NCI-H2196 treated with DMSO at 0.1 percent for 48 hours (cell line): Measurements from ENCODE around the gene DIPK1B.

ENCODE experiments used
- DNase-seq: peaks from one replicate; lab custom pipeline; 2025; ENCODE audit not compliant: unreplicated experiment; lab: John Stamatoyannopoulos, UW

Gene DIPK1B

DNA sequence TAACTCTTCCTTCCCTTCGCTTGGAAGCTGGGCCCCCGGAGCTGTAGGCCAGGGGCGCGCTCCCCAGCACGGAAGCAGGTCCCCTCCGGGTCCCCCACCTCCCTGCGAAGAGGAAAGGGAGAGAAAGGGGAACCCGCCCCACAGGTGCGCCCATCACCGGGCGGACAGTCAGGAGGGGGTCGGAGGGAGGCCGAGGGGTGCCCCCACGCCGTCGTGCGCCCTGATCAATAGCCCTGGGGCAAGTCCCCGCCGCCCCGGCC is 25.9 kb upstream of the DIPK1B start:
- DNase-seq, result no peak

DNA sequence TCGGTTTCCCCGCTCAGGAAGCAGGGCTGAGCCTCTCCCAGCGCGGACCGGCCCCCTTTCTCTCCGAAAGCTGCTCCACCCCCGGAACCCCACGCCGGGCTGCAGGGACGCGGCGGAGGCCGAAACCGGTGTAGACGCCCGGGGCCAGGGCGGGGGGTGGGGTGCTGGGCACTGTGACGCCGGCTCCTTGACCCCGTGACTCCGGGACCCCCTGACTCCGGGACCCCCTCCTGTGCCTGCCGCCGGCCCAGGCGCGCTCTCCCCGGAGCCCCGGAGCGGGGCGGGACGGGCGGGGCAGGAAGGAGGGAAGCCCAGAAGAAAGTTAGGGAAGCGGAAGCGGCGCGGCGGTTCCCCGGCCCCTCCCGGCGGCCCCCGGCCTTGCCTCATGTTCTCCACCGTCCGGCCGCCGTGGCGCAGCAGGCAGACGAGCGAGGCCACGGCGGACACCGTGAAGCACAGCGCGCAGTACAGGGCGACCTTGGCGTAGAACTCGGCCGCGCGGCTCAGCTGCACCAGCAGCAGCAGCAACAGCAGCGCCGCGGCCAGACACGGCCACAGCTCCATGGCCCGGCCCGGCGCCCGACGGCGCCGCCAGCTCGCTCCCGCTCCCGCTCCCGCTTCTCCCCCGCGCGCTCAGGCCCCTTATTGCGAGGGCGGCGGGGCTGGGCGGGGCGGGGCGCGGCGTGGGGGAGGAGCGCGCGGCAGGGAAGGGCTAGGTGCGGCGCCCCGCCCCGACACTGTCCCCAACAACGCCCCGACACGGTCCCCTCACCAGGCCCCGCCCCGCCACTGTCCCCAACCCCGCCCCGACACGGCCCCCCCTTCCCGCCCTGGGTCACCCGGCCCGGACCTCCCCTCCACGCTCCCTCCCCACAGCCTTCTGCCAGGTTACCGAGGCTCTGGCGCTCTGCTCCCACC is 25.3 kb upstream of the DIPK1B start, which contains the start of gene AGPAT2:
TSS of gene AGPAT2 (minus strand) at position 664 of the 918 bp plus-strand sequence. CDS start at position 564, 100 bp downstream.
- DNase-seq, result peak; percentile 33

DNA sequence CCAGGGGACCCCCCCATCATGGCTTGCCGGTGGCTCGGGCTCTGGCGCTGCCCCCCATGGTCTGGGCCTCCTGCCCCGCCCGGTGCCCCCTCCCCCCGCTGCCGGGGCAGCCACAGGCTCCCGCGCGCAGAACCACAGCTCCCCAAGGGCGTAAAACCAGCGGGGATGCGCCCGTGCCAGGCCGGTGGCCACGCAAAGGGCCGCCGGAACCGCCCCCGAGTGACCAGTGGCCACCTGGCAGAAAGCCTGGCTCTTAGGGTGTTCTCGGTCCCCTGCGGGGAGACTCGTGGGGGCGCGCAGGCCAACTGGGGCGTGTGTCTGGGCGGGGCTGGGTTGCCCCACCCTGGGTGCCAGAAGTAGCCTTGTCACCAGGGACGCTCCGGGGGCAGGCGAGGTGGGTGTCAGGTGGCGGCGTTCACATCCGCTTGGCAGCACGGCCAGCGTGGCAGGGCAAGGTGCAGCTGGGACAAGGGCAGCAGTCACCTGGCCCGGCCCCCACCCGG is 24.6 kb upstream of the DIPK1B start:
- no peak for DNase-seq

DNA sequence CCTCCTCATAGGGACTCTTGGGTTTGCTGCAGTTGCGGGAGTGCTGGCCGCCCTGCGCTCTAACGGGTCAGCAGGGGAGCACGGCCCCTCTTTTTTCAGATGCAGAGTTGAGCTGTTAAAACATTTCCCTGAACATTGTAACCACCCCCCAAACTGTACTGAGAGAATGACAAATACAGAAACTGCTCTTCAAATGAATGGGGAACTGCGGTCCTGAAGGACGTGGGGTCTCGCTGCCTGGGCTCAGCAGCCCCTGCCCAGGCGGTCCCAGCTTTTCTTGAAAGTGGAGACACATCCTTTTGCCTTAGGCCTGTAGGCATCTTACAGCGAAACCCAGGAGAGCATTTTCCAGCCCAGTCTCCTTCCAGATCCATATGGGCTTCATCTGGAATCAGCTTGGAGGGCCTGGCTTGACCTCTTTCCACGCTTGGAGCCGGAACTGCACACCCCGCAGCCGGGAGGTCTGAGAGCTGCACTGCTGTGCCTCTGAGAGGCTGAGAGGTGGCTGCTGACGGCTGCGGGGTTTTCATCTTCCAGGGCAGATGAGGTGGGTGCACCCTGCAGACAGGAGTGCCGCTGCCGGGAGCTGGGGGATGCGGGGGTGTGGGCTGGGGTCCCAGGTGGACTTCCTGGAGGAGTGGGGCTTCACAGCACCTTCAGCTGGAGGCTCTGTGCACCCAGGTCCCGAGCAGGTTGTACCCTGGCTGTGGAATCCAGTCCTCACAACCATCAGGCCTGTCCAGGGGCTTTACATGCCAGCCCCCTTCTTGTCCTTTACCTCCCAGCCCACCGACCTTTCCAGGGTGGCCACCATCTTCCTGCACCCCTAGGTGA is 23.9 kb upstream of the DIPK1B start:
- no peak for DNase-seq

DNA sequence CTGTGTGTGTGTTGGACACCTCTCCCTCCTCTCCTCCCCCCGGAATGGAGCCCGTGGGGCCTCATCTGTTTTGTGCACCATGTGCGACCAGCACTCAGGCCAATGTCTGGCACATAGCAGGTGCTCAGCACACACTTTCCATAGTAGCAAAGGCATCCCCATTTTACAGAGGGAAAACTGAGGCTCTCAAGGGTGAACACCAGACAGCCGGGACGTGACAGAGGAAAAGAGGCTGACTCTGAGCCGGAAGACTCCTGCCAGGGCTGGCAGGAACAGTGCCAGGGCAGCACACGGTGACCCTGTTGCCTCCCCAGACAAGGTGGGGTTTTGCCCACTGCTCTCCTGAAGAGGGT is 23.3 kb upstream of the DIPK1B start:
- DNase-seq, result no peak

DNA sequence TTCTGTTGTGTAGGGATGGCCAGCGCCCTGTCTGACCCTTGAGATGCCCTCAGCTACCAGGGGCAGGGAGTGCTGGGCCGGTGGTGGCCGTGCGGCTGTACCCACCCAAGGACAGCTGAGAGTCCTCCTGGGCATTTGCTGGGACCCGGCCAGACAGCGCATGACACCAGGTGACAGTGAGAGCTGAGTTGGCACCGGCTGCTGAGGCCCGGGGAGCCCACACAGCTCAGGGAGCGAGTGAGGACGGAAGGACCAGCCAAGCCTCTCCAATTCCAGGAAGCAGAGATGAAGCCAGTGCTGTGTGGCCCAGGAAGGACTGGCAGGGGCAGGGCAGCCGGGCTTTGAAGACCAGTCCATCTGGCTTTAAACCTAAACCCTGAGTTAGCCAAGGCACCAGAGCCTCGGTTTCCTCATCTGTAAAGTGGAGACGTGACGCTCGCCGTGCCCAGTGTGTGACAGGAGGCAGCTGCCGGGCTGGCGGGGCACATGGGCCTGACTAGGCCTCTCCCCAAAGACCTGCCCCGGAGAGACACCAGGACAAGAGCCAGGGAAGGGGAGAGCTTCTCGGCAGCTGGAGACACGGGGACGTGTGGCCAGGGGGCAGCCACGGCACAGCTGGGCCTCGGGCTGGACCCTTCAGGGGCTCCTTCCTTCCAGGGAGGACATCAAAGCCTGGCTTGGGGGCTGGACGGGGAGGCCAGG is 22.1 kb upstream of the DIPK1B start:
- DNase-seq, result peak; percentile 33

DNA sequence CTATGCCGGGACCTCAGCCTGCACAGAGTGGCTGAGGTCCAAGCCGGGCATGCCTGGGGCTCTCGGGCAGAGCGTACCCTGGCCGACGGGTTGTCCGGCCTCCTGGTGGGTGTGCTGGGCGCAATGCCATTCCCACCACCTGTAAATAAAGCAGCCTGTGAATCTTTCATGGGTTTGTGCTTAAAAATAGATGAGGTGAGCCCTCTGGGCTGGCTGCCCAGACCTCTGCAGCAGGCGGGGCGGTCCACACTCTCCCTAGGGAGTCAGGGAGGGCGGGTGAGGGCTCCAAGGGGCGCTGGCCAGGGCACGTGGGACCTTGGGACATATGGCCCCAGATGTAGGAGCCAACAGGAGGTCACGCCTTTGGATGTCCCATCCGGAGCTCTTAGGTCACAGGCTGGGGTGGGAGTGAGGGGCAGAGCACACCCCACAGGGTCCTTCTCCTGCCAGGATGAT is 21.5 kb upstream of the DIPK1B start:
- DNase-seq, result peak; percentile 91

DNA sequence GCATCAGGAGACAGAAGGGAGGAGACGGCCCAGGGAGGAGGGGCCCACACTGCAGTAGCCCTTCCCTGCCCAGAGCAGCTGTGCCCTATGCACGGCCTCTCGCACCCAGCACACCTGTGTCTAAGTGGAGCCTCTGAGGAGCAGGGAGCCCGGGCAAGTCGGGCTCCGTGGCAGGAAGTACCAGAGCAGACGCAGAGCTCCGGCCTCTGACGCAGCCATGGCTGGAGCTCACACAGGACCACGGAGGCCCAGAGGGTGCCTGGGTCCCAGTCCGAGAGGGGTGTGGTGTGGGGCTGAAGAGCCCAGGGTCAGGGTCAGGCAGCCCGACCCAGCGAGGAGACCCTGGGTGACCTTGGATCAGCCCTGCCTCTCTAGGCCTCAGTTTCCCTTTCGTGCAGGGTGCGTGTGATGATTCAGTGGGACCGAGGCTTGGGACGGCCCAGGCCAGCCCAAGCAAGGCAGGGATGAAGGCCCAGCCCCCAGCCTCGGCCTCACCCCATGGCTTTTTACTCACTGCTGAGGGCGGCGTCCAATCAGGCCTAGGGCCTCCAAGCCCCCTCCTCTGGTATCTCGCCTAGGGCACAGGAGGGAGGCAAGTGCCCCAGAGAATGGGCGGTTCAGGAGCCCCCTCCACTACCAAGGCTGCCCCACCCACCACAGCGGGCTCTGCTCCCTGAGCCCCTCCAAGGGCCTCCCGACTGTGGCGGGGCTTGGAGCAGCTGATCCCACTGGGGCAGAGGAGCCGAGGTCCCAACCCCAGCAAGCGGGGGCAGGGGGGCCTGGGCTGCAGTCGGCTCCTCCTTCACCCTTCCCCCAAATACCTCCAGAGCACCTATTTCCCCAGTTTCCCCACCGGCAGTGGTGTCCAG is 20.8 kb upstream of the DIPK1B start:
- DNase-seq, result peak; percentile 88

DNA sequence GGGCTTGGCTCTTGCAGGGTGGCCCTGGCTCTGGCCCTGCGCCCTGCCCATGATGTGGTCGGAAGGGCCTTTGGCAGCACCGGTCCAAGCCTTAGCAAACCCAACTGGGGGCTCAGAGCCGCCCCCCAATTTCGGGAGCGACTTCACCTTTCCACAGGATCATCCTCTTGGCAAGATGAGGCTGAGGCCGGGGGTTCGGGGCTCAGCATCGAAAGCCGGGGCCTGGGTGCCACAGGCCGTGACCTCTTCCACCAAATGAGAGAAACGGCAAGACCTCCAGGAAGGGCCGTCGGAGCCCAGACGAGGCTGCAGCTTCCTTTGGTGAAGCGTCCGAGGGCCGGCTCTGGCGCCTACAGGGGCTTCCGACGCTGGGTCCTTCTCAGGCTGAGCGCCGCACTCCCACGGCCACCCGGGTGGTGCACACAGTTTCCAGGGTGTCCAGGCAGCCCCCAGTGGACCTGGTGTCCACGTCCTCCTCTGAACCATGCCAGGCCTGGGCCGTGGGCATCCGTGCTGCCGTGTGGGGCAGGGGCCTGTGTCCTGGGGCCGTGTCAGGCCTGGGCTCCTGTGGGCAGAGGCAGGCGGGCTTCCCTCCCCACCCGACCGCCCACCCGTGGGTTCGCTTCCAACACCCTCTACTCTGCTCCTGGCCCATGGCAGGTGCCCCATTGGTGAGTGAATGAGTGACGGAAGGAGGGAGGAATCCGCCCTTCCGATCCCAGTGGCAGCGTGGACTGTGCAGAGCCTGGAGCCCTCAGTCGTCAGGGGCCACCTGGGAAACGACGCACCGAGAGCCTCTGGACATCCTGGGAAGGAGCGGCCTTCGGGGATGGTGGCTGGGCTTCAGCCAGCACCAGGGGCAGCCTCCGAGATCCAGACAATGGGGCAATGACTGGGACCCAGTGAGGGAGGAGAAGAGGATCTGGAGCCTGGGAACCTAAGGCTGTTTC is 19.9 kb upstream of the DIPK1B start:
- DNase-seq, result no peak

DNA sequence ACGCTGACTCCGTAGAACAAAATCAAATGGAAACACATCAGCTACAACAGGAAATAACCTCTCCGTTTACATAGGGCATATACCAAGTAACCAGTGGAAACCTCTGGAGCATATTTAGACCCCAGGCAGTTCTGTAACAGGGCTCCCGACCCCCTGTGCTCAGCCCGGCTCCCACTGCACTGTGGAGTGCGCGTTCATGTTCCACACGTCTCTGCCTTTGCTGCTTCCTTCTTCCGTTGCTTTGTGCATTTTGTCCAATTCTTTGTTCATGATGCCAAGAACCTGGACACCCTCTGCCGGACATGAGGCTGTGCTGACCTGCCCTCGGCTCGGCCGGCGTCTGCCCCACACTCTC is 19.3 kb upstream of the DIPK1B start:
- DNase-seq, result no peak

DNA sequence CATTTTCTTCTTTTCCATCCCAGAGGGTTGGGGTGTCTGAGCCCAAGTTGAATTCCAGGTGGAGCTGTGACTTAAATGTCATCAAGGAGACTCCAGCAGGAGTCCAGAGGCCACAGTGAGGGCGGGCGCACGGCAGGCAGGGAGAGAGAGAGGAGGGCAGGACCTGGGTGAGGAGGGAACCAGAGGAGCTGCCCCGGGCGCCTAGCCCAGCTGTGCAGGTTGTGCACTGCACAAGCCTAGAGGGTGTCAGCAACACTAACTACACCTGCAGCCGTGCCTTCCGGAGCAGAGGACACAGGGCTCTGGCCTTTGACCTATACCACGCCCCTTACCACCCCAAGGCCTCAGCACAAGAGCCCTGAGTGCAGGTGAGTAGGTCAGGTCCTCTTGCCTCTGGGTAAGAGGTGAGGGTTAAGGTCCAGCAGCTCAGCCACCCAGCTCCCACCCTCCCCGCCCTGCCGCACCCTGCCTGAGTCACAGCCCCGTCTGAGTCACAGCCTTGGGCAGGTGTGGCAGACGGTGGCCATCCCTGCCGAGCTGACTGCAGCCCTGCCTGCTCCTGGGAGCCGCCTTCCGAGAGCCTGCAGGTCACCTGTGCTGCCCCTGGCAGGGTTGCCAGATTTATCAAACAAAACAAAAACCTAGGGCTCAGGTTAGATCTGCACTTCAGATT is 18.7 kb upstream of the DIPK1B start:
- DNase-seq, result peak; percentile 70

DNA sequence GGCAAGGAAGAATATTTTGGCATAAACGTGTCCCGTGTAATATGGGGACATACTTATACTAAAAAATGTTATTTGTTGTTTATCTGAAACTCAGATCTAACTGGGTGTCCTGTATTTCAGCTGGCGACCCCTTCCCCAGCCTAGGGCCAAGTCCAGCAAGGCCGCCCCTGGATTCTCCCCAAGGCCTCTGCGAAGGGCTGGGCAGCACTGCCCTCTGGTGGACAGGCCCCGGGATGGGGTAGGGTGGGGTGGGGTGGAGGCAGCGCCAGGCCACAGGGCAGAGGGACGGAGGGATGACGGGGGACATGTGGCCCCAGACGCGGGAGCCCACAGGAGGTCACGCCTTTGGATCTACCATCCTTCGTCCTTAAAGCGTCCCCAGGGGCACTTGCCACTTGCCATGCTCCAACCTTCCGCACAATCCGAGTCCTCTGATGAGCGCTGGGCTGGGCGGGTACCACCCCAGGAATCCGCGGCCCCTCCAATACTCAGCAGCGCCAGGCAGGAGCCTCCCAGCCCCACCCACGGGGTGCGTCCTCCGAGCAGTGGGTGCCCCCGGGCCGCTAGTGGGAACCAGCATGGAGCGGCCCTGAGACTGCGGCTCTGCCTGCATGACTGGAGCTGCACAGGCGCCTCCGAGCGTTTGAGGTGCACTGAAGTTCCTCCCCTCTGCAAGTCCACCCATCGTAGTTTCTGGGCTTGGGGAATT is 18.1 kb upstream of the DIPK1B start:
- DNase-seq, result peak; percentile 58

DNA sequence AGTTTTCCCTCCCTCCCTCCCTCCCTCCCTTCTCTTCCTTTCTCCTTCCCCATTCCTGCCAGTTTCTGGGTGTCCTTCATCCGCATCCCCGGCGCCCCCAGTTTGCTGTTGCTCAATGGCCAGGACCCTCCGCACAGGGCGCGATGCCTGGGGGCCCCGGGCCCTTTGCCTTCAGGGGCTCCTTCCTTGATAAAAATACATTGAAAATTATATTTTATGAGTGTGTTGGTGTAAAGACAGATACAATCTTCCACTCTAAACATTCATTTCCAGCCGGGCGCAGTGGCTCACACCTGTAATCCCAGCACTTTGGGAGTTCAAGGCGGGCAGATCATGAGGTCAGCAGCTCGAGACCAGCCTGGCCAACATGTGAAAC is 17.5 kb upstream of the DIPK1B start:
- no peak for DNase-seq

DNA sequence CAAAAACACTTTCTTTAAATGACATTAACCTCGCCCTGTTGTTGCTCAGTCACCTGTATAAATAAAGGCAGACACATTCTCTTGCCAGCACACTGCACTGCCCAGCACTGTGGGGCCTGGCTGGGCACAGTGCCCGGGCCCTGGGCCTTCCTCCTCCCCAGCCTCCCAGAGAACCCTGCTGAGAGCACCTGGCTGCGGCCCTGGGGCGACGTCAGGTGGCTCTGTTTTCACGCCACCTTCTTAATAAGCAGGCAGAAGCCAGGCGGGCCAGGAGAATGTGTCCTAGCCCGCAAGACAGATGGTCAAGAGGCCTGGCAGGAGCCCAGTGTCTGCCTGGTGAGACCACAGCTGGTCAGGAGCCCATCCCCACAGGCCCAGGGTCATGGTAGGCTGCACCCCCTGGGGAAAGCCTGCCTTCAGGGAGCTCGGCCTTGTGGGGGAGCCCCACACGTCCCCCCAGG is 16.9 kb upstream of the DIPK1B start:
- peak; percentile 94 for DNase-seq

DNA sequence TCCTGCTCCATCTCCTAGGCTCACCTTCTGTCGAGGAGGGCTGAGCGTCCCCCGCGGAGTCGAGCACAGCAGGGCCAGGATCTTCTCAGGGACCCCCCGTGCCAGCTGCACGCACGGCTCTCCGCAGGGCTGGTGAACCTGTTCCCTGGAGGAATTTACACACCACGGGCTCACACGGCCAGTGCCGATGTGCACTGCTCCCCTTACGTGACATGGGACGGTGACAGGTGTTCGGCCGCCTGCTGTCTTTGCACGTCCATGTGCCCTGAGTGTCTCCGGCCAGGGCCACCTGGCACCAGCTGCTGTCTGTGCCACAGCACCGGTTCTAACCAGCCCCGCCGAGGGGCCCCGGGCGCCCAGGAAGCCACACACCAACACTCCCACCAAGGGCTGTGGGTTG is 16.4 kb upstream of the DIPK1B start:
- peak; percentile 56 for DNase-seq

DNA sequence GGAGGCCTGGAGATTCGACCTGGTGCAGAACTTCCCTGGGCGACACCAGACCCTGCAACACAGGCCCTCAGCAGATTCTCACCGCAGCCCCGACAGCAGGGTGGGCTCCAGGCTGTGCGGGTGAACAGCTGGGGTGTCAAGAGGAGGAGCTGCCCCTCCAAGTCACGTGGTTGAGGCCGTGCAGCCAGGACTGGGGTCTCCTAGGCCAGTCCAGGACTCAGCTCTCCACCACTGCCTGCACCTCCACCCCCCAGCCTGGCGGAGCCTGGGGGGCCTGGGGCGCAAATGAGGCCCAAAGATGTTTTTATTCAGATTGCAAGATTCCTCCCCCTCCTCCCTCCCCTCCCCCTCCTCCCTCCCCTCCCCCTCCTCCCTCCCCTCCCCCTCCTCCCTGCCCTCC is 15.9 kb upstream of the DIPK1B start:
- DNase-seq, result no peak

DNA sequence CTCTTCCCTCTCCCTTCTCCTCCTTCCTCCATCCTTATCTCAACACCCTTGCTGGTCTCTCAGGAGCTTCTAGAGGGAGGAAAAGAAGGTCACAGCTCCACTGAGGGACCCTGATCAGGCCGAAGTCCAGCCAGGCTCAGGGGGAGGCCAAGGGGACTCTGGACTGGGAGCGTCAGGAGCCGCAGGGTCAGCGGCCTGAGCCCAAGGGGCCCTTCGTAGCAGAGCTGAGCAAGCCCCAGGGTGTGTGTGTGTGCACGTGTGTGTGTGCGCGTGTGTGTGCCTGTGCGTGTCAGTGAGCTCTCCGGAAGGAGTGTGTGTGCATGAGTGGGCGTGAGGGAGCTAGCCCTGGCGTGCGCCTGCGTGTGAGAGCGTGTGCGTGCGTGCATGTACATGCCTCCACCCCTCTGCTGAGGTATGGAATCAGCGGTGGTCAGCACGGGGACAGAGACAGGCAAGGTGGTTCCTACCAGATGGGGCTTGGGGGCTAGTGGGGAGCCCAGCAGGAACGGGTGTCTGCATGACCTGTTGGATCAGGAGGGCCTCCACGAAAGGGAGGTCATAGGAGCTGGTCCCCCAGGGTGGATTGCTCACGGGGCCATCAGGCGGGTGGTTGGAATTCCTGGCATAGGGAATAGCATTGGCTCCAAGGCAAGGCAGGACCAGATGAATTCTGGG is 15.1 kb upstream of the DIPK1B start:
- no peak for DNase-seq
